CD4-positive, alpha-beta T cell treated with Interleukin-10 for 1 hour (primary cell): ENCODE data around the gene CRTAP.
"Not testable (repeated sequence)": the region's sequence is repeated elsewhere in the genome, so short reads cannot be mapped to it uniquely, and the experiment has no call there.

ENCODE experiments used
- DNase-seq: peaks from one replicate; pipeline ENCODE4 v3.0.0-alpha.2; 2020

The CRTAP gene

GRCh38 chr3:33100229-33100628 is 13.6 kb upstream of the CRTAP start:
- no peak for DNase-seq

GRCh38 chr3:33103034-33103433 is 10.8 kb upstream of the CRTAP start:
- no peak for DNase-seq

DNA sequence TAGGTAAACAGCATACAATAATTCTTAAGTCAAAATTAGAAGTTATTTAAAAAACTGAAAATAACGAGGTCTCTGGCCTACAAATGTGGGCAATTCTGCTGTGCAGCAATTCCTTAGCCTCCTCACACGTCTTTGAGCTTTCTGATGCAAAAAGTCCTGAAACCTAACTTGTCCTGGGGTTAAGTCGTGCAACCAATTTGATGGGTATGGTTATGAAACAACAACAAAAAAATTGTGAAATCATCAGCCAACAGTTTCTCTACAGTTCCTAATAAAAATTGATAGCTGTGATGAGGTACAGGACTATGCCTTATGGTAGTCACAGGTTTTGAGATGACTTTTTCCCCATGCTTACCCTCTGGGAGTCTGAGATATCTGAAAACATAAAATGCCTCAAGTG is 10.3 kb upstream of the CRTAP start:
- no peak for DNase-seq

- no peak for DNase-seq
Observed at GRCh38 chr3:33104803-33105202, 9.0 kb upstream of the CRTAP start.

DNA sequence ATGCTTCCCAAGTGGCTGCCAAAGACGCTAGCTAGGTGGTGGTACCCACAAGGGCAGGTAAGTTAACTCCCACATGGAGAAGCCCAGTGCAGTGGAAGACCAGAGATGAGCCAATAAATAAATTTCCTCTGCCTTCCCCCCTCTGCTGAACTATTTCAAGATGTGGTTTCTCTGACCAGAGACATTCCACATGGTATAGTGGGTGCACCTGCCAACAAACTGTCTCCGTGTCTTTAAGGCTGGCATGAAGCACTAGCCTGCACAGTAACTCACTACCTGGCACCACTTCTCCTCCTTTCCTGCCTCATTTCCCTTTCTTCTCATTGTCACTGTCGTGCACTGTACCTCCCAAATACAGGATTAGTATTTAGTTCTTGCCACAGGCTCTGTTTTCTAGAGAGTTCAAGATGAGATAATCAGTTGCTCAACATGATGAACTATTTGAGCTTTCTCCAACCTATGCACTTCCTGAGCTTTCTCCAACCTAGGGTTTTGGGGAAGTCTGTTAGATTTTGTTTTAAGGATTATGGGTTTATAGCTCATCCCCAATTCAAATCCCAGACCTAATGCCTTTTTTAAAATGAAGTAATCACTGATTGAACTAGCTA is 8.4 kb upstream of the CRTAP start:
- DNase-seq = no peak

- DNase-seq = not testable (repeated sequence)
Observed at GRCh38 chr3:33106854-33107253, 7.0 kb upstream of the CRTAP start.

DNA sequence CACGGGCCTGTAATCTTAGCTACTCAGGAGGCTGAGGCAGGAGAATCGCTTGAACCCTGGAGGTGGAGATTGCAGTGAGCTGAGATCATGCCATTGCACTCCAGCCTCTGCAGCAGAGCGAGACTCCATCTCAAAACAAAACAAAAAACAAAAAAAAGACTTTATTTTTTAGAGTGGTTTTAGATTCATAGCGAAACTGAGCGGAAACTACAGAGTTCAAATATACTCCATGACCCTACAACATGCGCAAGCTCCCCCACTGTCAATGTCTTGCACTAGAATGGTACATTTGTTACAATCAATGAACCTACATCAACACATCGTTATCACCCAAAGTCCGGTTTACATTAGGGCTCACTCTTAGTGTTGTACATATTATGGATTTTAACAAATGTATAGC is 2.2 kb upstream of the CRTAP start:
- DNase-seq = no peak

- no peak for DNase-seq
Observed at GRCh38 chr3:33114622-33115023, 809 bp downstream of the CRTAP start.

DNA sequence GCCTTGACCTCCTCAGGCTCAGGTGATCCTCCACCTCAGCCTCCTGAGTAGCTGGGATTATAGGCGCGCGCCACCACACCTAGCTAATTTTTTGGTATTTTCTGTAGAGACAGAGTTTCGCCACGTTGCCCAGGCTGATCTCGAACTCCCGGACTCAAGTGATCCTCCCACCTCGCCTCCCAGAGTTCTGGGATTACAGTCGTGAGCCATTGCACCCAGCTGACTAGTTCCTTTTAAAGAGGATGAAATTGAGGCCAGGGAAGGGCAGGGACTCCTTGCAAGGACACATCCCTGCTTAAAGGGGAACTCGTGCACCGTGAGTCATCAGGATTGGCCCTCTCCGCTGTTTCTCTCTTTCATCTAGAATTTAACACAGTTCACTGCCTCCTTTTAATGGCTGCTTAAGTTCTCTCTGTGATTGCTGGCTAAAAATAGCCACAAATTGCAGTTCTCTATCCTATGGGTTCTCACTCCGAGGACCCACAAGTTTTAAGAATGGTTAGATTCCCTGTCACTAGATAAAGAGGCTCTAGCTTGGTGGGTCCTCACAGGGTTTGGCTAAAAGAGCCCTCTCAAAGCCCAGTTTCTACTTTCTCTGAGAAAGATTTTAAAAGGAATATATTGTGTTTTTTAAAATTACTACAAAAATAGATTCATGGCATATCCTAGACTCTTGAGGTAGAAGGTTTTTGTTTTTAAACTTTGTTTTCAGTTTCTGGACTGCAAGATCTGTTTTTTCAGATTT is 1.4 kb downstream of the CRTAP start:
- no peak for DNase-seq

DNA sequence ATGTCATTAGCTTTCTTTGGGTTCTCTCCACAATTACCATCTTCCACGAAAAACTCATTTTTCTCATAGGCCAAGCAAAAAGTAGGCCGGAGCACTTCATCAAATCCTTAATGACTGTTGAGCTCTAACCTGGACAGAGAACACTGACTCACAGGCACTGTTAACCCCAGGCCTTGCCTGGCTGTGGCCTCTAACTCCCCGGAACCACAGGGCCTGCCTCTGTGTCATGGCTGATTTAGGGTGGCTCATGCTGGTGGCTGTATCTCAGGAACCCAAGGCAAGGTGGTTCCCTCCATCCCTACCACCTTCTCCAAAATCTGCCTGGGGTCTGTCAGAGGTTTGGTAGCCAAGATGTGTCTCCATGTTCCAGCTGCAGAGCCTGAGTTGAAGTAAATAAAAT is 3.6 kb downstream of the CRTAP start:
- no peak for DNase-seq

DNA sequence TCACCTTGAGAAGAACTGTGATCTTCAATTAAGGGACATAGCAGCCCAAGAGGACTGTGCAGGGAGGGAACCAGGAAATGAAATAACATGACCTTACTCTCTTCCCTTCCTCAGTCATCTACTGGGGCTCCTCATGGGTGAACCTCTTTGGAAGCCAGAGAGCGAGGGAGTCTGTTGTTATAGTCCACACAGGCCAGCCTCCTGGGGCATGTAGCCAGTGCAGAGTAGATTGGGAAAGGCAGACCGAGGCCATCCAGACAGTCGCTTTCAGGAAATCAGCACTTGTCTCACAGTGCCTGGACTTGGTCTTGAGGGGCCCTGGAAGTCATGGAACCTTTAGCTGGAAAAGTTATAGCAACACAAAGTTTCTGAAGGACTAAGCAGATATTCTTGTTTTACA is 6.1 kb downstream of the CRTAP start:
- DNase-seq = no peak

GRCh38 chr3:33122991-33123390 is 9.2 kb downstream of the CRTAP start:
- no peak for DNase-seq

DNA sequence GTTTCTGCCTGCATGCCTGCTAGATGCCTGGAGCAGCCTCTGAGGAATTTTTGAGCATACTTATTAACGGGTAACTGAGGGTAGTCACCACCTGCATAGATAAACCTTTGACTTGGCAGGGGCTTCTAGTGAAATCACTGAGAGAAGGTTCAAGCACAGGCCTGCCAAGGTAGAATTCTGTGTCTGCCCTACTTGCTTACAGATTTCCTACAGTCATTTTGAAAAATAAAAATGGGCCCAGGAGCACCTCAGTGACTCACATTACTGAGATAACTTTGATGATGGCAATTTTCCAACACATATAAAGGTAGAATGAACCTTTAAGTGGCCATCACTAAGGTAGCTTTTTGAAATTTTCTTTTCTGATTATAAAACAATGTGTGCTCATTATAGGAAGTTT is 10.8 kb downstream of the CRTAP start:
- DNase-seq = no peak

DNA sequence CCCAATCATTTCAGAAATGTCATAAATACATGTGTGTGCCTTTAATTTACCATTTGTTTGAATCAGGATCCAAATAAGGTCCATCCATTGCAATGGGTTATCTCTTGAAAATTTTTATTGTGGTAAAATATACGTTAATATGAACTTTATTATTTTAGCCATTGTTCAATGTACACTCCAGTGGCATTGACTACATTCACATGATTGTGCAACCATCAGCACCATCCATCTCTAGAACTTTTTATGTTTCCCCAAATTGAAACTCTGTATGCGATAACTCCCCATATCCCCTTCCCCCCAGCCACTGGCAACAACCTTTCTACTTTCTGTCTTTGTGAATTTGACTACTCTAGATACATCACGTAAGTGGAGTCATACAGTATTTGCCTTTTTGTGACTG is 12.0 kb downstream of the CRTAP start:
- no peak for DNase-seq

- DNase-seq = no peak
Observed at GRCh38 chr3:33128706-33129105, 14.9 kb downstream of the CRTAP start.

DNA sequence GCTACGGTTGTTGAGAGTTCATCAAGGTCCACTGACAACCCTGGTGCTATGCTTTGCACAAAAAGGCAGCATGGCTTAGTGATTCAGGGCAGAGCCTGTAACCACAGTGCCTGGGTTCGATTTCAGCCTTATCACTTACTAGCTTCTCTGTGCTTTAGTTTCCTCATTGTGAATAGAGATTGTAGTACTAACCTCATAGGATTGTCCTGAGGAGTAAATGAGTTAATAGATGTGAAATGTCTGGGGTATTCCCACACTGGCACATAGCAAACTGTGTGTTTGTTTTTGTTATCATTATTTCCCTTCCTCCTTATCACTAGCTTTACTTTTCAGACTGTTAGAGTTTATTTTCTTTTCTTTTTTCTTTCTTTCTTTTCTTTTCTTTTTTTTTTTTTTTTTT is 16.3 kb downstream of the CRTAP start:
- no peak for DNase-seq

DNA sequence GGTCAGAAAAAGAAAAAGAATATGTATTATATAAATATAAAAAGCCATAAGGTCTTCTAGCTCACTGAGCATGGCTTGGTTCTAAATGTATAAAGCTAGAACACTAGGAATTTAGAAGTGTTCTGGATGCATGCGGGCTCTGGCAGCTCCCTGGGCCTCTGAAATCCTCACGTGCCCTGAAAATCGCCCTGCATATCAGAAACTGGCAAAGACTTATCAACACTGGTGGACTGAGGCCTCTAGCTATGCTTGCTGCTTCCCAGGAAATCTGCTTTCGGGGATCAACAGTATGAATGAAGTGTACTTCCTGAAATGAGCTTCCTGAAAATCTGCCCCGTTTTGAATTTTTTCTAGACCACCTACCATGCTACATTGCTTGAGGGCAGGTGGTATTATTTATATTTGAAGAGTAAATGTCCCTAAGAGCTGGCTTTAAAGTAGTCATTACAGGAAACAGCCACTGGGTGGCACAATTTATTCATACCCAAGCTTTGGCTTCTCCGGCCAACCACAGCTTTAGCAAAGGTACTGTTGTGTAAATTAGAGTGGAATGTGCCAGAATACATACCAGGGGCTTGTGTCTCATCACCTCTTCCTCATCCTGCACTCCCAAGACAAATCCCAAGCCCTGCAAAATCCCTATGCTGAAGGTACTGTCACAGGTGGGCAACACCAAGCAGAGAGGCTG is 17.7 kb downstream of the CRTAP start:
- peak; percentile 55 for DNase-seq

GRCh38 chr3:33132019-33132360 is 18.2 kb downstream of the CRTAP start:
- DNase-seq = no peak

- DNase-seq = no peak
Observed at GRCh38 chr3:33134026-33134625, 20.3 kb downstream of the CRTAP start.

GRCh38 chr3:33137691-33138090 is 23.9 kb downstream of the CRTAP start:
- DNase-seq = no peak

DNA sequence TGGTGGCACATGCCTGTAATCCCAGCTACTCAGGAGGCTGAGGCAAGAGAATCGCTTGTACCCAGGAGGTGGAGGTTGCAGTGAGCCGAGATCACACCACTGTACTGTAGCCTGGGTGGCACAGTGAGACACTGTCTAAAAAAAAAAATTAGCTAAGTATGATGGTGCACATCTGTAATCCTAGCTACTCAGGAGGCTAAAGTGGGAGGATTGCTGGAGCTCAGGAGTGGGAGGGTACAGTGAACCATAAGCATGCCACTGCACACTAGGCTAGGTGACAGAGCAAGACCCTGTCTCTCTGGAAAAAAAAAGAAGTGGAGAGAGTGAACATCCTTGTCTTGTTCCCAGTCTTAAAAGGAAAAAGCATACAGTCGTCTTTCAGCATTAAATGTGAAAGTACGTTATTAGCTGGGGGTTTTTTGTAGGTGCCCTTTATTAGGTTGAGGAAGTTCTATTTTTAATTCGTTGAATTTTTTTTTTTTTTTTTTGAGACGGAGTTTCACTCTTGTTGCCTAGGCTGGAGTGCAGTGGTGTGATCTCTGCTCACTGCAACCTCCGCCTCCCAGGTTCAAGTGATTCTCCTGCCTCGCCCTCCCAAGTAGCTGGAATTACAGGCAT is 25.3 kb downstream of the CRTAP start:
- DNase-seq = not testable (repeated sequence)

DNA sequence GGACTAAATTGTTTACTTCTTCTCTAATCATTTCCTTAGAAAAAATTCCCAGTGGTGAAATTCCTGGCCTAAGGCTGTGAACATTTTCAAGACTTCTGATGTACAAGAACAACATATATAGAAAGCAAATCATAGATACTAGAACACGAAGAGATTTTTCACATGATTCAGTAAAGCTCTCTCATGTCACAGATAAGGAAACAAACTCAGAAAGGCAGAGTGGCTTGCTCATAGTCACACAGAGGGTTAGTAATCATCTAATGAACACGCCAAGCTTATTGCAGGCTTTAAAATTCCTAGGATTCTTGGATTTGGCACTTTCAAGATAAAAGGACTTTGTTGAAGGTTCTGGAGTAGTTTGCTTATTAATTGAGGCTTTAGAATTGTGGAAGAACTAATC is 26.2 kb downstream of the CRTAP start:
- no peak for DNase-seq

GRCh38 chr3:33141006-33141405 is 27.2 kb downstream of the CRTAP start:
- DNase-seq = no peak

DNA sequence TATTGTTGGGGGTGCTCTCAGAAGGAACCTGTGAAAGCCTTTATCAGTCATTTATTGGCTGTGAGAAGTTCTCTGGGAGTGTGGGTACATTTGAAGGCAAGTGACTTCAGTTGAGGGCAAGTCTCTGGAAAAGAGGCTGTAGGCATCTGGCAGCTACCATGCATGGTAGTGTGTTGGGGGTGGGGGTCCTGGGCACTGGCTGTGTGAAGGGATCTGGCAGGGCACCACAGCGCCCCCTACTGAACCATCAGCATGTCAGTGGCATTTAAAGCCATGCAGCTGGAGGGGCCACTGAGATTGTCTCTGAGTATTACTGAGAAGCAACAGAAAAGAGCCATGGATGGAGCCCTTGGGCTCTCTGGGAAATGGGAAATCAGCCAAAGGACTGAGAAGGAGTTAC is 30.6 kb downstream of the CRTAP start:
- DNase-seq = peak; percentile 25
